Hematopoietic multipotent progenitor cell treated with erythropoietin and hydrocortisone succinate and interleukin-3 and kit ligand, for 6 days (in vitro differentiated cells): ENCODE results near the gene LRP1.

Experiments used
- DNase-seq: peaks from one replicate; pipeline ENCODE4 v3.0.0-alpha.2; 2015

The LRP1 gene

GRCh38 chr12:57227315-57228115, 99.2 kb downstream of the LRP1 start:
- peak; percentile 37 for DNase-seq

DNA sequence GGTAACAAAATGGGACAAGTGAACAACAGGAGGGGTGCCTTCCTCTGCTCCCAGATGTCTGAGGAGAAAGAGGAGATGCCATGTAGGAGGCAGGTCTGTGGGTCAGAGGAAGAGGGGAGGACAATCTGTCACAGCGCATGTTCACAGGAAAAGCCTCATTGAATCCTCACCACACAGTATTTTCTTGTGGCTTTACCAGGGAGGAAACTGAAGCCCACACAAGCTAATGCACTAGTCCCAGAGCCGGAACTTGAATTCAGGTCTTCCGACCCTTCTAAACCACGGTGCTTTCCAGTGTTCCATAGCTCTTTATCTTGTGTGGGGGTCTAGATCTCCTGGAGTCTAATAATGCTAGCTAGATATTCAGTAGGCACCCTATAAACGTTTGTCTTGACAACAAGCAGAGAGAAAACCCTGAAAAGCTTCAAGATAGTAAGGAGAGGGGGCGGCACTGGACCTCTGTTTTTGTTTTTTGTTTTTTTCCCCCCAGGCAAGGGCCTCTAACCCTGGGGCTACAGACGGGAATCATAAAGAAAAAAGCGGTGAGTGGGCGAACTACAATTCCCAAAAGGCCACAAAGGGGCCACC, 100.9 kb downstream of the LRP1 start:
- DNase-seq = peak; percentile 68

- DNase-seq = peak; percentile 100
These were observed 101.5 kb downstream of the LRP1 start, which contains the start of gene SHMT2 for GRCh38 chr12:57229634-57230380. Gene SHMT2, plus strand, starts transcription at chr12:57229711. Its CDS starts 68 bp downstream, at chr12:57229779.

DNA sequence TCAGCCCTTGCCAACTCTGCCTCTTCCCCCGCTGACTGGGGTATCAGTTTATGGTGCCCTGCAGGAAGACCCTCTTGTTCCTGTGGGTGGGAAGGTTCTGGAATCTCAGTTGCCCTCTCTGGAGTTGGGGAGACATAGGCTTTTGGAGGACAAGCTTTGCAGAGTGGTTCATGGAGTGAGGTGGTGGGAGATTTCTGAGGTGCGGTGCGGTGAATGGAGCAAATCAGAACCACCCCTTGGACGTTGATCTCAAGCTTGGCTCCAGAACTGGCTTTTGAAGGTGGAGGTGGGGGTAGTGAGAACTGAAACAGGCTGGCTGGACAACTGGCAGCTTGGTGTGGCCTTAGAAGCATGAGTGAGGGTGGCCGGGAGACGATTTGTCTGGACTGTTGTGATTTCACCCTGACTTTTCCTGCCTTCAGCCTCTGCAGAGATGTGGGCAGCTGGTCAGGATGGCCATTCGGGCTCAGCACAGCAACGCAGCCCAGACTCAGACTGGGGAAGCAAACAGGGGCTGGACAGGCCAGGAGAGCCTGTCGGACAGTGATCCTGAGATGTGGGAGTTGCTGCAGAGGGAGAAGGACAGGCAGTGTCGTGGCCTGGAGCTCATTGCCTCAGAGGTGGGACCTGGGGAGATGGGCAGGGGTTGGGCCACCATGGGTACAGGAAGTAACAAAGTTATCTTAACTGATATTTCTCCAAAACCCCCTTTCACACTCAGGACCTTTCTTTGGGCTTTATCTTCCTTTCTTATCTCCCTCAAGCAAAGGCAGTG, 102.3 kb downstream of the LRP1 start:
- no peak for DNase-seq

DNA sequence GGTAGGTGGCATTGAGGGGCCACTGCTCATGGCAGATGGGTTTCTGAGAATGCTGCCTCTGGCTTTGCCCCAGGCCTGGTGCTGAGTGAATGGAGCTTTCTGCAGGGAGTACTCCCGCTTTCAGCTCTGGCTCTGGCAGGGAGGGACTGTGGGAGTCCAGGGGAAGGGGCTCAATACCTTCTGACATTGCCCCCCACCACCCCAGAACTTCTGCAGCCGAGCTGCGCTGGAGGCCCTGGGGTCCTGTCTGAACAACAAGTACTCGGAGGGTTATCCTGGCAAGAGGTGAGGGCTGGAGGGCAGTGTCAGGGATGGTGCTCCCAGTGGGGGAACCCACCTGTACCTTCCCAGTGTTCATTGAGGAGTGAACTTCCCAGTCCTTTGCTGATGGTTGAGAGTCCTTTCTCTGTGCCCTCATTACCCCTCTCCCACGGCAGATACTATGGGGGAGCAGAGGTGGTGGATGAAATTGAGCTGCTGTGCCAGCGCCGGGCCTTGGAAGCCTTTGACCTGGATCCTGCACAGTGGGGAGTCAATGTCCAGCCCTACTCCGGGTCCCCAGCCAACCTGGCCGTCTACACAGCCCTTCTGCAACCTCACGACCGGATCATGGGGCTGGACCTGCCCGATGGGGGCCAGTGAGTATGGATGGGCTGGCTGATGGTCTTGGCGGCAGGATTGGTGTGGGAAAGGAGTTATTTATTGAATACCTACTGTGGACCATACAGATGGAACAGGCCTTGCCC, 103.2 kb downstream of the LRP1 start:
- no peak for DNase-seq

DNA sequence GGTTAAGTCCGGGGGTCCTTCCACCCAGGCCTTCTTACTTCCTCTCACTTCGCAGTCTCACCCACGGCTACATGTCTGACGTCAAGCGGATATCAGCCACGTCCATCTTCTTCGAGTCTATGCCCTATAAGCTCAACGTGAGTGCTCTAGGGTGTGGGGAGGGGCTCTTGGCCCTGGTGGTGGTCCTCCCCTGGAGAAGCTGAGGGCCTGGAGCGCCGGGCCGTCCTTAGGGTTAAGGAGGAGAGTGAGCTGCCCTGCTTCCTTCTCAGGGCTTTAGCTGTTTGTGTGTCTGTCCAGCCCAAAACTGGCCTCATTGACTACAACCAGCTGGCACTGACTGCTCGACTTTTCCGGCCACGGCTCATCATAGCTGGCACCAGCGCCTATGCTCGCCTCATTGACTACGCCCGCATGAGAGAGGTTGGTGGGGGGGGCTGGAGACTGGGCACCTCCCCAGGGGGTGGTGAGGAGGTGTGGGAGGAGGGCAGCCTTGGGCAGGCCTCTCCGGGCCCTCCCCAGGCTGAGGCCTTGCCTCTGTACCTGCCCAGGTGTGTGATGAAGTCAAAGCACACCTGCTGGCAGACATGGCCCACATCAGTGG, 104.0 kb downstream of the LRP1 start:
- DNase-seq = no peak

DNA sequence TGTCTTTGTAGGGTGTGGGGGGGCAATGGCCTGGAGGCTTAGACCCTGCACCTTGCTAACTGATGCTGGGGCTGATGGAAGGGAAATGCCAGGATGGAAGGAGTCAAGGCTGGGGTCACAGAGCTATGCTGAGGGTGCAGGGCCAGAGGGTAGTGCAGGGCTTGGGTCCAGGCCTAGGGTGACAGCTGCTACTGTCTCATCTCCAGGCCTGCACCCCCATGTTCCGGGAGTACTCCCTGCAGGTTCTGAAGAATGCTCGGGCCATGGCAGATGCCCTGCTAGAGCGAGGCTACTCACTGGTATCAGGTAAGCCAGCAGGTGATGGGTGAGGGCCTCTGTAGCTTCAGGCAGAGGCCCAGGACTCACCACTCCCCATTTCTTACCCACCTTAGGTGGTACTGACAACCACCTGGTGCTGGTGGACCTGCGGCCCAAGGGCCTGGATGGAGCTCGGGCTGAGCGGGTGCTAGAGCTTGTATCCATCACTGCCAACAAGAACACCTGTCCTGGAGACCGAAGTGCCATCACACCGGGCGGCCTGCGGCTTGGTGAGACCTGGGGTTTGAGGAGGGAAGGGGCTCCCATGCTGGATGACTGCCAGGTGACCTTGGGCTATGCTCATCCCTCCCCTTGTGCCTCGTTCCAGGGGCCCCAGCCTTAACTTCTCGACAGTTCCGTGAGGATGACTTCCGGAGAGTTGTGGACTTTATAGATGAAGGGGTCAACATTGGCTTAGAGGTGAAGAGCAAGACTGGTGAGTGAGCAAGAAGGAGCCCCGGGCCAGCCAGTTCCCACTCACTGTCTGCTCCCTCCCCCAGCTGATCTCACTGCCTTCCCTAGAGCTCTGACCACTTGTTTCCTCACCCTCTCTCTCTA, 105.3 kb downstream of the LRP1 start:
- no peak for DNase-seq

GRCh38 chr12:57234233-57234570, 105.9 kb downstream of the LRP1 start:
- no peak for DNase-seq

- DNase-seq = peak; percentile 4
These were observed 106.3 kb downstream of the LRP1 start for GRCh38 chr12:57234571-57235016.

- DNase-seq = peak; percentile 9
These were observed 106.9 kb downstream of the LRP1 start for GRCh38 chr12:57235017-57235727.

DNA sequence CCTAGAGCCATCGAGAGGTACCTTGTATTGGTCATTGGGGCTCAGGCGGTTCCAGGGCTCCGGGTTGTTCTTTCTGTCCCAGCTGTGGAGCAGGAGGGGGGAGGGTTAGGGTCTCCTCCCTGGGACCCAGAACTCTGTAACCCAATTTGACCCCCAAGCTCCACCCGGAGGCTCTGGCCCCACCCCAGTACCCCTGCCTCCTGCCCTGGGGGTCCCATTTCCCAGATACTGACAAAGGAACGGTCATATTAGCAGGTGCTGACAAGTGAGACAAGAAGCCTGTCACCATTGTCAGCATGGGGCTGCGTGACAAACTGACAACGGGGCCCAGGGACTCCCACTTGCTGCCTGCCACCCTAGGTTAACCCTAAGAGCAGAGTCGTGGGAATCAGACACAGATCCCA, 107.4 kb downstream of the LRP1 start:
- DNase-seq = peak; percentile 14

DNA sequence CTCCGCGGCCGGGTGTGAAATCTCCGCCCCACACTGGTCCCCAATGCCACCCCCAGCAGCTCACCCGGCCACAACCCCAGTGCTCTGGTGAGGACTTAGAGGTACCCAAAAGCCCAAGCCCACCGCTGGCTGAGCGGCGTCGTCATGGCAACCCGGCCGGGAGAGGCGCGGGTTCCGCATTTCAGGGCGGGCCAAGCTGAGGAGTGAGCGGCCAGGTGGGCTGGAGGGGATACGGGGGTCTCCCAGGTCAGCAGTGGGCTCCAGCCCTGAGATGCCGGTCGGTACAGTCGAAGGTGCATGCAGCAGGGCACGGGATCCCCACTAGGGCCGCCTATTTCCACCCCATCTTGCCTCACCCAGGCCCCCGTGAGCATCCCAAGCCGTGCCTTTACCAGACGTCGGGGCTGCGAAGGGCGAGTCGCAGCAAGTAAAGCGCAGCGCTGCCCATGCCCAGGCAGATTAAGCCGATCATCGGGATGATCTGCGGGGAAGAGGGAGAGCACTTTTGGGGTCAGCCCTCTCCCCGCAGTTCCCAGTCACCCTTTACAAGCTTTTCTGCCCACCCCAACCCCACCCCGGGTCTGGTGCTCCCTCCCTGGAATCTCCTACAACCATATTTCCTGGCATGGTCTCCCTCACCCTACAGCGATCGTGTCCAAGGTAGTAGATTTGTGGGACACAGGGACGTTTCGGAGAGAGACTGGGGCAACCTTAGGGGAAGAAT, 108.1 kb downstream of the LRP1 start:
- peak; percentile 27 for DNase-seq

DNA sequence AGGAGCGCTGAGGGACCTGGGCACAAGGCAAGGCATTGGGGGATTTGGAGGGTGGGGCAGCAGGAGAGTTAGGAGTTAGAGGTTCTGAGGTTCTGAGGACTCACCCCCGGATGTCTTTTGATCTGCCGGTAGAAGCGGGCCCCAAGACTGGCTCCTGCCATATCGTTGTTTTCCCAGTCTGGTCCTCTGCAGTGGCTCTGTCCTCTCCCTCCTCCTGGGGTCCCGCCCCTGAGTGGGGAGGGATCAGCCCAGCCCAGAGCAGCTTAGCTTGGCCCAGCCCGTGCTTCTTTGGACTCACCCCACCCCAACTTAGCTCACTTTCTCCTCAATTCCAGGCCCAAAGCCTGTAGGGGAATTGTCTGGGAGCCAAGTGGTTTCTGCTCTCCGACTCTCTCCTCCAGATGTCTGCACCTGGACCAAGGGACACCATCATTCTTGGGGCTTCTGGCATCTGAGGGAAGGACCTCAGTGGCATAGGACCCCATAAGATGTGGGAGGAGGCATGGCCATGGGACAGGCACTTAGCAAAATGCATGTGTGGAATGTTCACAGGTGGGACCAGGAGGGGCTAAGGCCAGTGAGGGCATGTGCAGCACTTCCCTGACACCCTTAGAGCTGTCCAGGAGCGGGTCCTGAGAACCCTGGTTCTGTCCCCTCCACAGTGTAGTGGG, 108.8 kb downstream of the LRP1 start:
- DNase-seq = peak; percentile 27

DNA sequence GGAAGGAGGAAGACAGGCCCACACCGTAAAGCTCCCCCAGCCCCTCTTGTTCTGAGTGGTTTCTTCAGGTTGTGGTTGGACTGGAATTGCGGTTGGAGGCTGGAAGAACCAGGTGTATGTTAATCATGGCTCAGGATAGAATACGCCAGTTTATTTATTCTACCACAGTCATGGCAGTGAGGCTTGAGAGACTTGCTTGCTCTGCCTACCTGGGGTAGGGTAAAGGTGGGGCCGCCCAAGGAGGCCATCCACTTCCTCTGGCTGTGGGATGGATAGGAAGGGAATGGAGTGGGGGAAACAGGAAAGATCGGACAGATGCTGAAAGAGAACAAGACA, 109.3 kb downstream of the LRP1 start:
- peak; percentile 5 for DNase-seq

- DNase-seq = peak; percentile 51
These were observed 109.9 kb downstream of the LRP1 start for GRCh38 chr12:57237932-57238853.

DNA sequence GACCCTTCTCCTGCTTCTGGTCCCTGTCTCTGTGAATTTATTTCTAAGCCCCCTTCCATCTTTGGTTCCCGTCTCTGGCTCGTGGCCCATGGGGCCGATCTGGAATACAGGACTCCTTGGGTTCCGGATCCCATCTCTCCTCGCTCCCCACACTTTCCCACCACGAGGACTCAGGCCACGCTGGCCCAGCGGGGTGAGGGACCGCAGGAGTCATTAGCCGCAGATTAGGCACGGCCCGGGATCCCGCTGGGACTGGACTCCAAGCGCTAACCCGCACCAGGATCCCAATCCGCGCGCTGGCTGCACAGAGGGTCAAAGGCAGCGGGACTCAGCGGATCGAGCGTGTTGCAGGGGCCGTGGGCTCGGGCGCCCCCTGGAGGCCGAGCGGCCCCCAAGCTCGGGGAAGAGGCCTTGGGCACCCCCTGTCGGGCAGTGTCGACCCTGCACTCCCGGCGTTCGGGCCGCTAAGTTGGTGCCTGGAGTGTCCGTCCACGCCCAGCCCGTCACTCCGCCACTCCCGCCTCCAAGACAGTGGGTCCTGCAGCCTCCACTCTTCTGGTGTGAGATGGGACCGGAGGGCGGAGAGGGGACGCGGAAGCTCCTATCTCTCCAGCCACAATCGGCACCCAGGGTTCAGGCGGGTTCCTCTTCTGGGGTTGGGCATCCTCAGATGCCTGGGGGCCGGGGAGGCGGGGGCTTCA, 110.7 kb downstream of the LRP1 start:
- DNase-seq = peak; percentile 91

GRCh38 chr12:57239587-57240065, 111.3 kb downstream of the LRP1 start:
- DNase-seq = peak; percentile 20
